ENCODE data around the gene SAPCD2.

SAPCD2 gene

DNA sequence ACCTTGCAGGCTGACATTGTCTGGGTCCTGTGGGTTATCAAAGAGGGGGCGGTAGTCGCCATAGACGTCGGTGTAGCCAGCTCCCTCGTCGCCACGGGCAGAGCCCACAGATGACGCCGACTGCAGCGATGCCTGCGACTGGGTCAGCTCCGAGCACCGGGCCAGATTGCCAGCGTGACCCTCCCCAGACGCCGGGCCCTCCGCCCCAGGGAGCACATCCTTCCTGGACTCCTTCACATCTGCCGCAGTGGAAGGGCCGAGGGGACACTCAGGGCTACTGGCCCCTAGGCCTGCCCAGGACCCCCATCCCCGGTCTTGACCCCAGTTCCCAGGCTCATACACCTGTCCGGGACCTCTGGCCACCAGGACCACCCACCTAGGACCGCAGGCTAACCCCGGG lies 56.2 kb downstream of the SAPCD2 start:
- no peak for DNase-seq

GRCh38 chr9:137013571-137013940 lies 56.8 kb downstream of the SAPCD2 start:
- DNase-seq = no peak

GRCh38 chr9:137012694-137013570 lies 57.4 kb downstream of the SAPCD2 start:
- no peak for DNase-seq

All from CD4-positive, alpha-beta T cell treated with Interleukin-17A for 4 hours (primary cell).